ENCODE results near the gene PHACTR1. TPM values are rescaled to one million over a fixed set of nuclear protein-coding genes. Genes with fewer than 3 reads are reported as not detected.
"Not testable (repeated sequence)": the region's sequence is repeated elsewhere in the genome, so short reads cannot be mapped to it uniquely, and the experiment has no call there.

PHACTR1 gene
- total and polyA plus RNA-seq, 3 donors from 2014 or later, result 5.1 to 7.6 (median 6.5) TPM

DNA sequence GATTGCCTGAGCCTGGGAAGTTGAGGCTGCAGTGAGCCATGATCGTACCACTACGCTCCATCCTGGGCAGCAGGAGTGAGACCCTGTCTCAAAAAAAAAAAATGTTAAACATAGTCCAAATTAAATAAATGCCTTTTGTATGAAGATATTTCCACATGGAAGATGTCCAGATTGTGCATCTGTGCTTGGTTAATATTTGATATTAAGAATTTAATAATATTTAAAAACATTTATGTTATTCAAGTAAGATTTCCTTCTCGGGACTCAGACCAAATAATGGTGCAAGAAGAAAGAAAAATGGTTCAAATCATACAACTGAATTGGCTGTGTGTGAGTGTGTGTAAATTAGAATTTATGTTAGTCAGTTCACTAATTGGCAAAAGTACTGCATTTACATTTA, 409.3 kb downstream of the PHACTR1 start:
- no peaks in the 10 kb centered on the region for H3K9me3 ChIP-seq
- intact Hi-C loops (cut with DNase I; ENCODE audit: low total_unique reads), result no loop called here
- H3K4me1 ChIP-seq, result no peaks in the 10 kb centered on the region
- 86 to 93% methylated on average over 3 of the region's 3 CpGs for WGBS, 2 donors
- no peaks in the 10 kb centered on the region for H3K27me3 ChIP-seq
- no peak overlapping the region for H3K4me3 ChIP-seq
- no peak for TF ChIP-seq POLR2A (IDR thresholded peaks at IDR 0.05)
- TF ChIP-seq, protein P1, sequence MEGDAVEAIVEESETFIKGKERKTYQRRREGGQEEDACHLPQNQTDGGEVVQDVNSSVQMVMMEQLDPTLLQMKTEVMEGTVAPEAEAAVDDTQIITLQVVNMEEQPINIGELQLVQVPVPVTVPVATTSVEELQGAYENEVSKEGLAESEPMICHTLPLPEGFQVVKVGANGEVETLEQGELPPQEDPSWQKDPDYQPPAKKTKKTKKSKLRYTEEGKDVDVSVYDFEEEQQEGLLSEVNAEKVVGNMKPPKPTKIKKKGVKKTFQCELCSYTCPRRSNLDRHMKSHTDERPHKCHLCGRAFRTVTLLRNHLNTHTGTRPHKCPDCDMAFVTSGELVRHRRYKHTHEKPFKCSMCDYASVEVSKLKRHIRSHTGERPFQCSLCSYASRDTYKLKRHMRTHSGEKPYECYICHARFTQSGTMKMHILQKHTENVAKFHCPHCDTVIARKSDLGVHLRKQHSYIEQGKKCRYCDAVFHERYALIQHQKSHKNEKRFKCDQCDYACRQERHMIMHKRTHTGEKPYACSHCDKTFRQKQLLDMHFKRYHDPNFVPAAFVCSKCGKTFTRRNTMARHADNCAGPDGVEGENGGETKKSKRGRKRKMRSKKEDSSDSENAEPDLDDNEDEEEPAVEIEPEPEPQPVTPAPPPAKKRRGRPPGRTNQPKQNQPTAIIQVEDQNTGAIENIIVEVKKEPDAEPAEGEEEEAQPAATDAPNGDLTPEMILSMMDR (IDR thresholded peaks at IDR 0.05), result no peak
- DNase-seq, result no peak
- H3K27ac ChIP-seq, result no peak overlapping the region
- no peaks in the 10 kb centered on the region for H3K36me3 ChIP-seq (ENCODE audit: low read depth, missing control alignments)

GRCh38 chr6:13131935-13132661, 415.5 kb downstream of the PHACTR1 start:
- no peak for DNase-seq
- no peak overlapping the region for H3K4me3 ChIP-seq
- H3K4me1 ChIP-seq, result no peaks in the 10 kb centered on the region
- no peaks in the 10 kb centered on the region for H3K36me3 ChIP-seq (ENCODE audit: low read depth, missing control alignments)
- WGBS, 2 donors, result 82 to 84% methylated on average over 4 of the region's 4 CpGs
- H3K27me3 ChIP-seq, result no peaks in the 10 kb centered on the region
- H3K9me3 ChIP-seq, result no peaks in the 10 kb centered on the region
- TF ChIP-seq POLR2A (IDR thresholded peaks at IDR 0.05), result no peak
- TF ChIP-seq, protein P1 (IDR thresholded peaks at IDR 0.05), result no peak
- intact Hi-C loops (cut with DNase I; ENCODE audit: low total_unique reads), result no loop called here
- H3K27ac ChIP-seq, result no peak overlapping the region

- DNase-seq; H3K9me3 ChIP-seq; H3K36me3 ChIP-seq (ENCODE audit: low read depth, missing control alignments); H3K4me1 ChIP-seq; H3K27ac ChIP-seq; intact Hi-C loops (cut with DNase I; ENCODE audit: low total_unique reads); H3K27me3 ChIP-seq: not testable (repeated sequence)
- H3K4me3 ChIP-seq, result peak overlapping the region; percentile 2 to 24
- 83% methylated on average over 31 of the region's 32 CpGs; no CpG with 5 or more reads in 1 of the 2 donors for WGBS, 2 donors
Measured at GRCh38 chr6:13133894-13134293, 417.3 kb downstream of the PHACTR1 start.

DNA sequence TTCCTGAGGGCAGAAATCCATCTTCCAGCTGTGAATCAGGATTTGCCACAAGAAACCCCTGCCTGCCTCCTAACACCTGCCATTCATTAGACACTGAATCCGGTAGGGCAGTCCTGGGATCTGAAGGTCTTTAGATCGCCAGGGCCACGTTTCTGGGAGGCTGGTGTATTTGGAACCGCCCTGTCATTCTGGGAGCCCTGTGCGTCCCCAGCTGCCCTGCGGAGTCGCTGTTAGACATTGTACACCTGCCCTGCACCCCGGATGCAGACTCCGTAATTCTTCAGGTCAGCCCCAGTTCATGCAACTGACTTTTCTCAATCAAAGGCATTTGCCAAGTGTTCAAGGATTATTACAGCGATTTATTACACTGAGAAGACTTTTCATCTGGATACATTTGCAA, 418.6 kb downstream of the PHACTR1 start:
- DNase-seq, result no peak
- intact Hi-C loops (cut with DNase I; ENCODE audit: low total_unique reads), result no loop called here
- TF ChIP-seq, protein P1 (IDR thresholded peaks at IDR 0.05), result no peak
- no peaks in the 10 kb centered on the region for H3K9me3 ChIP-seq
- H3K27me3 ChIP-seq, result no peaks in the 10 kb centered on the region
- H3K27ac ChIP-seq, result no peak overlapping the region
- H3K4me3 ChIP-seq, result no peak overlapping the region
- no peaks in the 10 kb centered on the region for H3K4me1 ChIP-seq
- 47 to 60% methylated on average over 10 of the region's 10 CpGs for WGBS, 2 donors
- no peaks in the 10 kb centered on the region for H3K36me3 ChIP-seq (ENCODE audit: low read depth, missing control alignments)

GRCh38 chr6:13139119-13139518, 422.6 kb downstream of the PHACTR1 start:
- 86 to 99% methylated on average over 2 of the region's 2 CpGs for WGBS, 2 donors
- Histone ChIP-seq H3K4me3 (no peak overlapping the region), H3K9me3 (no peaks in the 10 kb centered on the region), H3K27ac (no peak overlapping the region), H3K27me3 (no peaks in the 10 kb centered on the region), H3K36me3 (ENCODE audit: low read depth, missing control alignments) (no peaks in the 10 kb centered on the region), H3K4me1 (no peaks in the 10 kb centered on the region)
- TF ChIP-seq, protein P1 (IDR thresholded peaks at IDR 0.05), result no peak
- no peak for TF ChIP-seq POLR2A (IDR thresholded peaks at IDR 0.05)
- intact Hi-C loops (cut with DNase I; ENCODE audit: low total_unique reads), result no loop called here
- DNase-seq, result no peak

Measured in testis (tissue), 3 donors.